Activated CD4-positive, alpha-beta T cell treated with anti-CD3 and anti-CD28 coated beads for 24 hours (primary cell): Measurements from ENCODE around the gene PTPRA.
"Not testable (repeated sequence)": the region's sequence is repeated elsewhere in the genome, so short reads cannot be mapped to it uniquely, and the experiment has no call there.

Source experiments
- DNase-seq, 2 donors: peaks; one replicate each; pipeline ENCODE4 v3.0.0-alpha.2; 2020; ENCODE audit warnings: low read depth in 2 of 2

The PTPRA gene

DNA sequence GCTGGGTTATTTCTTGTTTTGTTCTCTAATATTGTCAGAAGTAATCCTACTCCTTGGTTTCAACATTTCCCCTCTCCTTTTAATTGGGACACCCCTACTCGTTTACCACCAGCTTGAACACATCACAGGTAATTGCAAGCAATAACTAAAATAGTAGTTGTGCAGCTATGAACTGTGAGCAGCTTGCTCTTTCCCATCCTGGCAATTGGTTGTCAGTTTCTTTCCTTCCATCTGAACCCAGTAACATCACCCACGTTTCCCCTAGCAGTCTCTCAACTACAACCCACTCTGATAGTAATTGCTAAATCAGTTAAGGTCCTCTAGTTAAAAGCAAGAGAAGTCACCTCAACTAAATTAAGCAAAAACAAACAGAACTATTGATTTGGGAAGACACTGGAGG, 122.5 kb downstream of the PTPRA start:
- no peak for DNase-seq

DNA sequence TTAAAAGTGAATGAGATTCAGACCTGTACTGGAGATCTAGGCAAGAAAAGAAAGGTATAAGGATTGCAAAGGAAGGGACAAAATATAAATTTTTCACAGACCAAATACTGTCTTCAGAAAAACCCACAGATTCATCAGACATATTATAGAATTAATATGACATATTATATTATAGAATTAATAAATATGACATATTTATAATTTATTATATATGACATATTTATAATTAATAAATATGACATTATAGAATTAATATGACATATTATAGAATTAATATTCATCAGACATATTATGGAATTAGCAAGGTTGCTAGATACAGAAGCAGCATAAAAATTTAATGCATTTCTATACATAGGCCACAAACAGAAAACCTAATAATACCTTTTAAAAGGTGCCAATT, 125.4 kb downstream of the PTPRA start:
- no peak for DNase-seq

- DNase-seq = no peak
Measured at GRCh38 chr20:3000852-3001523, 127.7 kb downstream of the PTPRA start.

DNA sequence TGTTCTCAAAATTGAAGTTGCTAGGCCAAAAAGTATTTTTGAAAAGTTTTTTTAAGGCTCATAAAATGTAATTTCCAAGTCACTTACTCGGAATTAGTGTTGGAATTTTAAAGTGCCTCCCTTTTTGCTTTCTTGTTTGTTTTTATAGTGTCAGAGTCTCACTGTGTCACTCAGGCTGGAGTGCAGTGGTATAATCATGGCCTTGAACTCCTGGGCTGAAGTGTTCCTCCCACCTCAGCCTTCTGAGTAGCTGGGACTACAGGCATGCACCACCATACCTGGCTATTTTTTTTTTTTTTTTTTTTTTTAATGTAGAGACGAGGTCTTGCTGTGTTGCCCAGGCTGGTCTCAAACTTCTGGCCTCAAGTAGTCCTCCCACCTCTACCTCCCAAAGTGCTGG, 130.1 kb downstream of the PTPRA start:
- no peak for DNase-seq

DNA sequence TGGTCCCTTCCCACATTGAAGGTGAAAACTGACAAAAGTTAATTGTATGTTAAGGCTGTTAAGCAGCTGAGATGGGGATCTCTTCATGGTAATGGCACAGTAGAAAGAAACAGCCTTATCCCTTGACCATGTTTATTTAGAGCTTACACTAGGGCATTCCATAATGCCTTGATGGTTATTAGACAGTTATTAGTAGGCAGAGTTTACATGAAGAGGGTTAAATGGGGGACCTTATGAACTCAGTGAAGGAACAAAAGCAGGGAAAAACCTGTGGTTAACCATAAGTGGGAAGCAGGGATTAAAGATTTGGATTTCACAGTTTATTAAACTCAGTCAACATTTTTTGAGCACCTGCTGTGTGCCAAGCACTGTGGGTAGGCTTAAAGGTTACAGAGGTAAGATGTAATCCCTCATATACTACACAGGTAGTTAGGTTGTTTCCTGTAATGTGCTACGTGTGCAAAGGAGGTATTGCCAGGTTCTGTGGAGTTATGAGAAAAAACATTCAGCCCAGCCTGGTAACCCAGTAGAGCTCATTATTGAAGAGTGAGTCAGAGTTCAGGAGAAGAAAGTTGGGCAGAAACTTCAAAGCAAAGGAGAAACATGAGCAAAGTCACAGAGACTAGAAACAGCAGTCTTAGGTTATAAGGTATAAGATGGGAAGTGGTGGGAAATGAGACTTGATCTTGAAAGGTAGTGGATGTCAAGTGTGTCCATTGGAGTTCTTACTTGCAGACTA, 137.9 kb downstream of the PTPRA start:
- no peak for DNase-seq

DNA sequence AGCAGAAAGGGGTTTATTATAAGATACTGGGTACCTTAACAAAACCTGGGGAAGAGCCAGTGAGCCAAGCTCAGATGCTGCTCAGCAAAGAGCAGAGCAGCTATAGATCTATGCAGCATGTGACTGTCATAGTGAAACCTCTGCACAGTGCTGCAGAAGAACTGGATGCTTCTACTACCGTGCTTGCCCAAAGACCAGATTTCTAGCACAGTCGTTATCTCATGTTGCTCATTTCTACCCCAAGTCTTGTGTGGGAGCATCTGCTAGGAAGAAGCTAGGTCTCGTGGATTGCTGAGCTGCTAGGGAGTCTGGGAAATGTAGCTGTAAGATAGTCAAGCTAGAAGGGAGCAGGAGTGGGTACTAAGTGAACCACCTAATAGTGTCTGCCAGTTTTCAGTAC, 138.5 kb downstream of the PTPRA start:
- no peak for DNase-seq

- no peak for DNase-seq
Measured at GRCh38 chr20:3013771-3014170, 140.5 kb downstream of the PTPRA start.

DNA sequence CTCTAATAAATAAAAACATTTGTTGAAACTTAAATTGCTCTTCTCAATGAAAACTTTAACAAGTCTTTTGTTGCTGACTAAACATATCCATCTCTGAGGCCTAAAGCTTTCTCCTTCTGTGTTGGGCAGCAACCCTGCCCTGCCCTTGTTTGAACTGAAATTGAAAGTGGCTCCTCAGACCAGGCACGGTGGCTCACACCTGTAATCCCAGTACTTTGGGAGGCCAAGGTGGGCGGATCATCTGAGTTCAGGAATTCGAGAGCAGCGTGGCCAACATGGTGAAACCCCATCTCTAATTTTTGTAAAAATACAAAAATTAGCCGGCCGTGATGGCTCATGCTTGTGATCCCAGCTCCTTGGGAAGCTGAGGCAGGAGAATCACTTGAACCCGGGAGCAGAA, 140.9 kb downstream of the PTPRA start:
- no peak for DNase-seq

- no peak for DNase-seq
Measured at GRCh38 chr20:3014662-3015061, 141.4 kb downstream of the PTPRA start.

DNA sequence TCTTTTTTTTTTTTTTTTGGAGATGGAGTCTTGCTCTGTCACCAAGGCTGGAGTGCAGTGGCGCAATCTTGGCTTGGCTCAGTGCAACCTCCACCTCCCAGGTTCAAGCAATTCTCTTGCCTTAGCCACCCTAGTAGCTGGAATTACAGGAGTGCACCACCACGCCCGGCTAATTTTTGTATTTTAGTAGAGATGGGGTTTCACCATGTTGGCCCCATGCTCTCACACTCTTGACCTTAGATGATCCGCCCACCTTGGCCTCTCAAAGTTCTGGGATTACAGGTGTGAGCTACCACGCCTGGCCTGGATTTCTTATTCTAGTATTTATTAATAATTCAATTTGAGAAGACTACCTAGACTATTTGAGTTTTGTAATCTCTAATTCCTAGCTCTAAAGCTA, 142.0 kb downstream of the PTPRA start:
- not testable (repeated sequence) for DNase-seq

DNA sequence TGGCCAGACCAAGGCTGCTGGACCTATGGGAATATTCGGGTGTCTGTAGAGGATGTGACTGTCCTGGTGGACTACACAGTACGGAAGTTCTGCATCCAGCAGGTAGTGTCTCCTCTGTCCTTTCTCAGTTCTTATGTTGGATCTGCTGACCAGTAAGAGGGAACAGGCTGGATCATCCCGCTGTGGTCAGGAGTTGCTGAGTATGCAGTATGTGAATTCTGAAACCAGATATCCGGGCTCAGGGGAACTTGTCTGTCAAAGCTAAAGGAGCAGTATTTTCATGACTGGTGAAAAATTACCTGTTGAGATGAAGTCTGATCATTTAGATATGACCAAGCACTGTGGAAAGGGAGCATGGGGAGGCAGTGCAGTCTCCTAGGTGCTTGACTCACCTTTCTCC, 148.0 kb downstream of the PTPRA start:
- no peak for DNase-seq

- DNase-seq = no peak
Measured at GRCh38 chr20:3021777-3022176, 148.5 kb downstream of the PTPRA start.

GRCh38 chr20:3022559-3023490, 149.5 kb downstream of the PTPRA start:
- not testable (repeated sequence) for DNase-seq

GRCh38 chr20:3027987-3028386, 154.7 kb downstream of the PTPRA start:
- DNase-seq = no peak

DNA sequence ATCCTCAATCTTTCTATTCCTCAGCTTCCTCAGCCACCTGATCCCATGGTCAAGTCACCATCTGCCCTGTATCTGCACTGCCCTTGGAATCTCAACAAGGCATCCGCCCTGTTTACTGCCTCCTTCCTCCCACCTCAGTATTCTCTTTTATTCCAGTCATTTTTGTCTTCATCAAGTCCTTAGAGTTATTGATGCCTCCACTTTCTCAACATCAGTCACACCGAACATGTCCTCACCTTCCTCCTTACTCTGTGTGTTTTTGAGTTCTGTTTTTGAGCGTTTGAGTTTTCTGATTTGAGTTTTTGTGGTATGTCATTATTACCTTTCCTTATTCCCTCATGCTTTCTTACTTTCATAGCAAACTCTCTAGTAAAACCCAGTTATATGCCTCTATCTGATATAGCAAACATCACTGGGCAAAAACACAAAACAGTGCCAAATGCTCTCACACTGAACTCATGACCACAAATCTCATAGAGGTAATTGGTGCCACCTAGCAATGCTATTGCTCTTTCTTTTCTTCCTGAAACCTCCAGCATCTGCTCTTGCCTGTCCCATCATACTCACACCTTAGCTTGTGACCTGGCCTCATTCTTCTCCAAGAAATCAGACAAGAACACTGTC, 158.4 kb downstream of the PTPRA start:
- no peak for DNase-seq

- no peak for DNase-seq
Measured at GRCh38 chr20:3032624-3033023, 159.3 kb downstream of the PTPRA start.

DNA sequence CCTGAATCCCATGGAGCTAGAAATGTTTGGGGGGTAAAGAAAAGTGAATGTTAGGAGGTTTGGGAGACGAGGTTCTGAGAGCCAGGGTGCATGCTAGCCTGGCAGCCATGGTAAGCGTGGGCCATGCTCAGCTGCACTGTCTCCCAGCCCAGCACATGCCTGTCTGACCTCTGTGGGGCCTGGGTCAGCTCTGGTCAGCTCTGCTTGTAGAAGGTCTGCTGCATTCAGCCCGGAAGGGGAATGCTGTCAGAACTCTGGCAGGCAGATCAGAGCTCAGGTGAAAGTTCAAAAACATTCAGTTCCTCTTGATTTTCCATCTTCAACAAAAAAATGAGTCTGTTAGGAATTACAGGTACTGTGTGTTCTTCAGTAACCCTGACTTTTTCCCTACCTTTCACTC, 164.4 kb downstream of the PTPRA start:
- no peak for DNase-seq

DNA sequence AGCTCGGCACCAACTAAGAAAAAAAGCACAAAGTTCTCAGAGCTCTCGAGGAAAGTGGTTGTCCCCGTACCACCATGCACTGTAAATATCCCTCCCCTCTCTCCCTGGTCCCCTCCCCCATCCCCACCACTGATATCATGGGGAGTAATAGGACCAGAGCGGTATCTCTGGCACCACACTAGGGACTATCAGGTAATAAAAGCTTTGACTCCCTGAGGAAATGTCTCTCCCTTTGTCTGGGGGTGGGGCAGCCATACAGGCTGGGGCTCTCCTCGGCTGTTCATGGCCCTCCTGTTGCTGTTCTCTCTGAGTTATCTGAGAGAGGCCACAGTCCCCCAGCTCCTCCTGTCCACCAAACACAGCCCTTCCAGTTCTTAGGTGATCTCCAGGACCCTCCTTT, 165.2 kb downstream of the PTPRA start:
- DNase-seq = no peak

DNA sequence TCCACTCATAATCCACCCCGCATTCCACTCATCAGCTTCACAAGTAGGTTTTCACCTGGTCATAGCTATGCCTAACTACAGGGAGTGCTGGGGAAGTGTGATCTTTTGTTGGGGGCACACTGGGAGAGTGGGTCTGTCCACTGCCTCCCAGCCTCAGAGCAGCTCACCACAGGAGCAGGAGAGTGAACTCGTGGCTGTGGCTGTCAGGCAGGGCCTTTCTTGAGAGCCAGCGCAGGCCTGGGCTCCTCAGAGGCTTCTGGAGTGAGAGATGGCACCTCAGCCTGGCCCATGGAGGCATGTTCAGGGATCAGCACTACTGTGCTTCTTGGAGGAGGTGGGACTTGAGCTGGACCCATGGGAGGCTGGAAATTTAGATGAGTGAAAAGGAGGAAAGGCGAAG, 166.1 kb downstream of the PTPRA start:
- DNase-seq = no peak

- no peak for DNase-seq
Measured at GRCh38 chr20:3040086-3040485, 166.8 kb downstream of the PTPRA start.

DNA sequence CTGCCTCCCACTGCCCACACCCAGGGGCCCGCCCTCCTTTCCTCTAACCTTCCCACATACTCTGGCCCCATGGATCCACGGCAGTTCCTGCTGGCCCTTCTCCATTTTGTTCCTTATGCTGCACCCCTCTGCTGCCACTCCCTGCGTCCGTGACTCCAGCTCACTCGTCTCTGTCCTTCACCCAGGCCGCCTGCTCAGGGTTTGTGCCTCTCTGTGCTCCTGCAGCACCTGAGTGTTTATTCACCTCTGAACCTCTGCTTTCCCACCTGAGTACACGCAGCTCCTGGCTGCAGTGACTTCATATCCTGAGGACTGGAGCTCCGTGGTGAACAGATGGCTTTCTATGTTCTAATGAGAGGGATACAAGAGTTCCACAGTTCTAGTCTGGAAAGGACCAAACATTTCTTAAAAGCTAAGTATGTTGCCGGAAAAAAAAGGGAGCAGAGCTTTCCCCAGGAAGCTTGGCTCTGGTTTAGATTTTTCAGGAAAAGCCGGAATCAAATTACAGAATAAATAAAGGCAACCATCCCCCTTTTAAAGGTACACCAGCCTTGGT, 168.7 kb downstream of the PTPRA start:
- no peak for DNase-seq

GRCh38 chr20:3042625-3043024, 169.3 kb downstream of the PTPRA start:
- DNase-seq = no peak
